Central memory CD4-positive, alpha-beta T cell (primary cell): Measurements from ENCODE around the gene ZNF552.
"Not testable (repeated sequence)": the region's sequence is repeated elsewhere in the genome, so short reads cannot be mapped to it uniquely, and the experiment has no call there.

ENCODE experiments used
- DNase-seq: peaks from one replicate; pipeline ENCODE4 v3.0.0; 2022
- total RNA-seq, 3 experiments: gene quantifications; one replicate each; lab custom pipeline; 2026; lab: John Stamatoyannopoulos, UW

ZNF552 gene
- 12.3 to 20.9 (median 13.7) reads per million in 3 experiments for total RNA-seq

DNA sequence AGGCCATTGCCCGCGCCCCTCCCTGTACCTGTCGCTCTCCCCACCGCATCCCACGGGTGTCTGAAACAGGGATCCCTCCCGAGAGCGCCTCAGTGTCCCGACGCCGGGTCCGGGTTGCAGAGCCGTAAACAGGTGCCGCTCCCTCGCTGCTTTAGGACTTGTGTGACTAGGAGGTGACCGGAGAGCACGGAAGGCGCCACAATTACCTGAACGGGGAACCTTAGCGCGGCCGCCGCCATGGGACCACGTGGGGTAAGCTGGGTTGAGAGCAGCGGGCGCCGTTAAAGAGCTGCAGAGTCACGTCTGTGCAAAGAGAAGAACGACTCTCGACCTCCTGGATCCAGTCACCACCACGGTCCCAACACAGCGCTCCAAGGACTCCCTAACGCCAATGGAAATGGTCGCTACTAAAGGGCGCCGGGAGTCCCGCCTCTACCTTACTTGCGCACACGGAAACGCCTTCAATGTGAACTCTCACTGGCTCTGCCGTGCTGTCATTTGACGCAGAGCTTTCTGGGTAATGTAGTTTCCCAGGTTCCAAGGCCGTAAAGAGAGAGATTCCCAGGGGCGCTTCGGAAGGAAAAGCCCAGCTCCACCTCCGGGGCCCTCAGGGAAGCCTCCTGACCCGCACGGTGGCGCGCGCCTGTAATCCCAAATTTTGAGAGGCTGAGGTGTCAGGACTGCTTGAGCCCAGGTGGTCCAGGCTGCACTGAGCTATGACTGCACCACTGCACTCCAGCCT lies at the start of gene ZNF552:
Gene ZNF552, minus strand, starts transcription at position 409 of the 742 bp plus-strand sequence. Its CDS starts 170 bp downstream, at position 239.
- DNase-seq: peak; percentile 77

DNA sequence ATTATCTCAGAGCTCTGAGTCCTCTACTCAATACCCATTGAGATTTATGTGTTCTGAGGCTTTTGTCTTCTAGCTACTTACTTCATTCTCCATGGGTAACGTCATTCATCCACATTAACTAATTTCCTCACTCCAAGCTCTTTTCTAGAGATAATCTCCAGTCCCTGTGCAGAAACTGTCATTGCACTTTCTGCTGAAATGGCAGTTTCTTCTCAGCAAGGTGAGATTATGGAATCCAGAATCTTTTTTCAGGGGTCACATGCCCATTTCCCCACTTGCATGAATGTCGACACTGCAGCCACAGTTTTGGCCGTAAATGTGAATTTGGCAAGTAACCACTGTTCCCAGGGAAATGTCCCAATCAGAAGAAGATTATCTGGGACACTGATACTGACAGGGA lies 47.6 kb upstream of the ZNF552 start:
- not testable (repeated sequence) for DNase-seq

DNA sequence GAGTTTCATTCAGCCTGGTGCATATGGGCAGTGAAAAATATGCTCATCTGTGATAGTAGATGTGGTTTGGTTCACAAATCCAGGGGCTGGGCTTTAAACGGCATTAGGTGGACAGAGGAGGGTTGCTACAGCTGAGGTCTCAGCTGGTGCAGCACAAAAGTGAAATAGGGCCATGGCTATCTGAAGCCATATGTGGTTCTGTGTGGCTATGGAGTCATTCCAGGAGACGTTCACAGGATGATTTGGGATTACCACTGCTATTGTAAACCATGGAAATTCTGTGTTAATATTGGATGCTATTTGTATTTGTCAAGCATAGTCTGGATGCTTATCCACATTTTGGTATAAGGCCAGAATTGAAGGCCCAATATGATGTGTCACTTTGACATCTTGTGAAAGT lies 39.4 kb upstream of the ZNF552 start:
- not testable (repeated sequence) for DNase-seq

DNA sequence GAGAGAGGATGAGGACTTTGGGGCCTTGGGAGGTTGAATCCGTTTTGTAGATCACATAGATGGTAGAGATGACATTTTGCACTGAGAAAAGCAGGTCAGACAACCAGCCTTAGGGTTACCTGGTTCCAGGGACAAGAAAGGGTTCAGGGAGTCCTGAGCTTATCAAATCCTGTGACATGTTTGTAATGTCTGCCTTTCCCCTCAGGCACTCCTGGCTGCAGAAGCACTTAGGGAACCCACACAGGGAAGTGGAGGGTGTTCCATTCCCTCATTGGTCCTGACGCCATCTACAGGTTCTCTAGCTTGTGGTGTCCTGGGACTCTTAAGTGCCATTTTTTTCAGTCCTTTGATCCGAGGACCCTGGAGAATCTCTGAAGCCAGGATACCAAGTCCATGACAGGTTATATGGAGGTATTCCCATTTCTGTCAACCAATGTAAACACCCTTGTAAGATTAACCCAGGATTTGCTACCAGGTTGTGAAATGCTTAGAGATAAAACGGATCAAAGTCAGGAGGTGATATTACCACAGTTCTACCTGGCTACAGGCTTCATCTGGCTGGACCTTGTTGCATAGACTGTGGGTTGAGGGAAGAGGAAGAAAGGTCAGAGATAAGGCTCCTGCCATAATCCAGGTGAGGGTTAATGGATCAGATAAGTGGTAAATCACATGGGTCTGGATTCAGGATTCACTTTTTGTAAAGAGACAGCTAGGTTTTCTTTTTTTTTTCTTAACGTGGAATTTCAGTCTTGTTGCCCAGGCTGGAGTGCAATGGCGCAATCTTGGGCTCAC lies 37.3 kb upstream of the ZNF552 start:
- not testable (repeated sequence) for DNase-seq

DNA sequence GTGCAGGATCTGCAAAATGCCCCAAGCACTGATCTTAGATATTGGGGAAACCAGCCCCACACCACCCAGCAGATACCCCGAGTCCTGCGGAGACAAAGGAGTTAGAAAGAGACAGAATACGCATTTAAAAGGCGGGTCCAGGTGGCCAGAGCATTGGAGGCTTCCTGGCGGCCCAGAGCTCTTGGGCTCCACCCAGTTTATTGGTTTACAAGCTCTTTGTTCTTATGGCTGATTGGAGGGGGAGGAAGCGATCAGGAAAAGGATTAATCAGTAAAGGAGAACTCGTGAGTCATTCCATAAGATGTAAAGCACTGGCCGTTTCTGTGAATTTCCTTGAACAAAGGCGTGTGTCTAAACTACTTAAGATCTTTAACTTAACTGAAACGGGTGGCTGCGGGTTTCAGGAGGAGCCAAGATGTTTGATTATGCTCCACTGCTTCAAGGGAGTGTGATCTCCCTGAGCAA lies 35.9 kb upstream of the ZNF552 start:
- no peak for DNase-seq

DNA sequence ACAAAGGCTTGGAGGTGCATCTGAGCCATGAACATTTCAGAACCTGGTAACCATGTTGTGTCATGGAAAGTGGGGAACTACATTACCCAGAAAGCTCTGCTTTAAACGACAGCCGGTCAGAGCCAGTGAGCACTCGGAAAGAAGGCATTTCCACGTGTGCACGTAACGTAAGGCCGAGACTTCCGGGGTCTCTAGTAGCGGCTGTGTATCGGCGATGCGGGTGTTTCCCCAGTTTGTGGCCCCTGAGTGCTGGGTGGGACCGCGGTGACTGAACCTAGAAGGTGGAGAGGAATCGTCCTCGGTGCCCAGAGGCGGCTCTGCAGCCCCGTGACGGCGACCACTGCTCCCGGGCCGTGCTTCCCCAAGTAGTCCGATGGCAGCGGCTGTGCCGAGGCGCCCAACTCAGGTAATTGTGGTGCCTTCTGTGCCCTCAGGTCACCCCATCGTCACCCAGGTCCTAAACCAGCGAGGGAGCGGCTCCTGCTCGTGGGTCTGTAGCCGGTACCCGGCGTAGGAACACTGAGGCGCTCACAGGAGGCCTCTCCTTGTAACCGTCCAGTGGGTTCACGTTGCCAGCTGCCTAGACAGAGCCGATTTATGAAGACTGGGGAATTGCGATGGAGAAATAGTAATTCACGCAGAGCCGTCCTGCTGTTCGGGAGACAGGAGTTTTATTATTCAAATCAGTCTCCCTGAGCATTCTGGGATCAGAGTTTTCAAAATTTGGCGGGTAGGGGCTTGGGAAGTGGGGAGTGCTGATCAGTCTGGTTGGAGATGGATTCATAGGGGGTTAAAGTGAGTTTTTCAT lies 35.2 kb upstream of the ZNF552 start, which contains the start of gene ZNF587:
Gene ZNF587, plus strand, starts transcription at position 194 of the 808 bp plus-strand sequence. Its CDS starts 180 bp downstream, at position 374.
- peak; percentile 83 for DNase-seq

DNA sequence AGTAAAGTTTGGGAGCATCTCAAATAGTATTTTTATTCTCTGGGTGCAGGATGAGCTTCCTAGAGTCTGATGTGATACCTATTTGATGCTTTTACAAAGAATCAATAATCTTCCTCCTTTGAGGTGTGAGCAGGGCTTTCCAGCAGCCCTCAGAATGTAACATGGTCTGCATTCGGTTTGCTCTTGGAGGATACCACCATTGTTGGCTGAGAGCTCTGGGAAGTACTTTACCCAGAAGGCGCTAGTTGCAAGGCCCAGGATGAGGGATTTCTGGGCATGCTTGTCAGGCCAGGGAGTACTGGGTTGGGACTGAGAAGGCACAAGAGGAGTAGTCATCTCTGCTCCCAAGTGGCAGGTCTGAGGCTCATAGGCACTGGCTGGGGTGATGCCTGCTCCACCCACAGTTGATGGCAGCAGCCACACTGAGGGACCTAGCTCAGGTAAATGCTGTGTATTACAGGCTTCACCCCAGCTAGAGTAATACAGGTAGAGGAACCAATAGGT lies 34.5 kb upstream of the ZNF552 start:
- DNase-seq: not testable (repeated sequence)

DNA sequence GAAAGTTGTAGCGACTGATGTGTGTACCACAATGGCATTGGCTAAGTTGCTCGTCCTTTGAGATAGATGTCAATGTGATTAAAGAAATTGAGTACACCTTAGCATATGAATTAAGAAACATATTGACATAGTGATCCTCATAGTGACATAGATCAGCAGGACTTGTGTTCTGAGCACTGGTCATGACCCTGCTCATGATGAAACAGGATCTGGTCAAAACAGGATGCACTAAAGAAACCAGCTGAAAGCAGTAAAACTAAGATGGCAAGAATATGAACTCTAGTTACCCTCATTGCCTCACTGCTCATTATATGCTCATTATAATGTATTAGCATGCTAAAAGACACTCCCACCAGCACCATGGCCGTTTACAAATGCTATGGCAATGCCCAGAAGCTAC lies 32.5 kb upstream of the ZNF552 start:
- not testable (repeated sequence) for DNase-seq

DNA sequence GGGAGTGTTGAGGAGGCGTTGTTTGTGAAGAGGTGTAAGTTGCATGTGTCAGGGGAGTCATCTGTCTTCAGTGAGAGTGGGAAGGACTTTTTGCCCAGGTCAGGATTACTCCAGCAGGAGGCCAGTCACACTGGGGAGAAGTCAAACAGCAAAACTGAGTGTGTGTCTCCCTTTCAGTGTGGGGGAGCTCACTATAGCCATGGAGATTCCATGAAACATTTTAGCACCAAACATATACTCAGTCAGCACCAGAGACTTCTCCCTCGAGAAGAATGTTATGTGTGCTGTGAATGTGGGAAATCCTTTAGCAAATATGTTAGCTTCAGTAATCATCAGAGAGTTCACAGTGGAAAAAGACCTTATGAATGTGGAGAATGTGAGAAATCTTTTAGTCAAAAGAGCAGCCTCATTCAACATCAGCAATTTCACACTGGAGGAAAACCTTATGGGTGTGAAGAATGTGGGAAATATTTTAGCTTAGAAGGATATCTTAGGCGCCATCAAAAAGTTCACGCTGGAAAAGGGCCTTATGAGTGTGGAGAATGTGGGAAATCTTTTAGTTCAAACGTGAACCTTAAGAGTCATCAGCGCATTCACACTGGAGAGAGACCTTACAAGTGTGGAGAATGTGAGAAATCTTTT lies 26.5 kb upstream of the ZNF552 start:
- DNase-seq: no peak

DNA sequence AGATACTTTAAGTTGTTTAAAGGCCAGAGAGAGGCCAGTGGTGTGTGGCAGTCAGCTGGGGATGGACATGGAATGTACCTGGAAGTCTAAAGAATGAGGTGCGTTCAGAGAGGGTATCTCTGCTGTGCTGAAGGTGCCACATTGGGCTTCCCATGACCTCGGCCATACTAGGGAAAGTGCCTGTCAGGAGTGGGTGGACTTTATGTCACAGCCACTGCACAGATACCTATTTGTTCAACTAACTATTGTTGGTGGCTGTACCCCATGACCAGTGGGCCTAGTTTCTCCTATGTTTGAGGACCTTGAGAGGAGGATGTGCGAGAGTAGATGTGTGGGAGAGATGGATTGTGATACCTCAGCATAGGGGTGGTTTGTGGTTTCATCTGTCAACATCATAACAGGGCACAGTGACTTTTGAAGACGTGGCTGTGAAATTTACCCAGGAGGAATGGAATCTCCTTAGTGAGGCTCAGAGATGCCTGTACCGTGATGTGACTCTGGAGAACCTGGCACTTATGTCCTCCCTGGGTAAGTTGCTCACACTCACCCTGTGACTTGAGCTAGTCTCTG lies 24.0 kb upstream of the ZNF552 start:
- not testable (repeated sequence) for DNase-seq

DNA sequence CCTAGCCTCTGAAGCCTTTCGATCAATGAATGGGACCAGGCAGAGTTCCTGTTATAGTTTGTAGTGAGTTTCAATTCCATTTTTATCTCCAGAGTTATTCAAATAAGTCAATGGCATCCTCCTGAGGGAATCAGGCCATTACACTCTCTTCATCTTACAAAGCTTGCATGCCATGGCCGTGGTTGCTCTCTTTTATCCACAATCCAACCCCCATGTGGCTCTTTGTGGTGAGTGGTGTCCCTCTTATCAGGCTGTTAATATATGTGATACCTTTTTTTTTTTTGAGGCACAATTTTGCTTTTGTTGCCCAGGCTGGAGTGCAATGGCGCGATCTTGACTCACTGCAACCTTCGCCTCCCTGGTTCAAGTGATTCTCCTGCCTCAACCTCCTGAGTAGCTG lies 22.3 kb upstream of the ZNF552 start:
- DNase-seq: not testable (repeated sequence)

DNA sequence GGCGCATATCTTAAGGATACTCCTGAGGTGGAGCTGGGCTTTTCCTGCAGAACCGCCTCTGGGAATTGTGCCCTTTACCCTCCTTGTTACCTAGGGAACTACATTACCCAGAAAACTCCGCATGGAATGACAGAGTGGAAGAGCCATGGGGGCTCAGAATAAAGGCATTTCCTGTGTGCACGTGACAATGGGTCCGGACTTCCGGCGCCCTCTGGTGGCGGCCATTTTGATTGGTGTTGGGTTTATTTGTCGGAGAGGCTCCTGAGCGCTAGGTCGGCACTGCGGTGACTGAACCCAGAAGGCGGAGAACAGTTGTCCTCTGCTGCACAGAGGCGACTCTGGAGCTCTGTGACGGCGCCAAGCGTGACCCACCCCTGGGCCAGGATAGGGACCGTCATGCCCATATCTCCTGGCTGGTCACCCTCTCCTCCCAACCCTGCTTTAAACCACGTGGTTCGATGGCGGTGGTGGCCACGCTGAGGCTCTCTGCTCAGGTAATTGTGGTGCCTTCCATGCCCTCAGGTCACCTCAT lies 15.4 kb upstream of the ZNF552 start, which contains the start of gene ZNF587B:
Gene ZNF587B, plus strand, starts transcription at position 229 of the 532 bp plus-strand sequence. Its CDS starts 230 bp downstream, at position 459.
- DNase-seq: no peak

DNA sequence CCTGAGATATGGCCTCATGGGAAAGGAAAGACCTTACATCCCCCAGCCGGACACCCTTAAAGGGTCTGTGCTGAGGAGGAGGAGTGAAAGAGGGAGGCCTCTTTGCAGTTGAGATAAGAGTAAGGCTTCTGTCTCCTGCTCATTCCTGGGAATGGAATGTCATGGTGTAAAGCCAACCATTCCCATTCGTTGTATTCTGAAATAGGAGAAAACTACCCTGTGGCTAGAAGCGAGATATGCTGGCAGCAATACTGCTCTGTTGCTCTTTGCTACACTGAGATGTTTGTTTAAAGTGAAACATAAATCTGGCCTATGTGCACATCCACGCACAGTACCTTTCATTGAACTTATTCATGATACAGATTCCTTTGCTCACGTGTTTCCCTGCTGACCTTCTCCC lies 14.6 kb upstream of the ZNF552 start:
- DNase-seq: no peak

DNA sequence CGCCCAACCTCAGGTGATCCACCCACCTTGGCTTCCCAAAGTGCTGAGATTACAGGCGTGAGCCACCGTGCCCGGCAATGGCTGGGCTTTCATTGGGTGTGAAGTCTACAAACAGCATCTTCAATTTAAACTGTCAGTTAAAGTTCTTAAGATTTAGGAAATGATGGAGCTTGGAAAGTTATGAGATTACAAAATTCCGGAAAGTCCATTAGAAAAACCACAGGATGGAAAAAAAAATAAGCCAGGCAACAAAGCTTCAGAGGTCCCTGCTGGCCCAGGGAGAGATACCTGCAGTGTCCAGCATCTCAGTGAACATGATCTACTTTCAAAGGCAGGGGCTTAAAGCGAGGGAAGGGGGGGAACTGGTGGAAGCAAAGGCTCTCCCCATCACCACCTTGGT lies 10.8 kb upstream of the ZNF552 start:
- no peak for DNase-seq

DNA sequence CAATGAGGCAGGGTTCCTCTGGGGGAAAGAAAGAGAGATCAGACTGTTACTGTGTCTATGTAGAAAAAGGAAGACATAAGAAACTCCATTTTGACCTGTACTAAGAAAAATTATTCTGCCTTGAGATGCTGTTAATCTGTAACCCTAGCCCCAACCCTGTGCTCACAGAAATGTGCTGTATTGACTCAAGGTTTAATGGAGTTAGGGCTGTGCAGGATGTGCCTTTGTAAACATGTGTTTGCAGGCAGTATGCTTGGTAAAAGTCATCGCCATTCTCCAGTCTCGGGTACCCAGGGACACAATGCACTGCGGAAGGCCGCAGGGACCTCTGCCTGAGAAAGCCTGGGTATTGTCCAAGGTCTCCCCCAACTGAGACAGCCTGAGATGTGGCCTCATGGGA lies 8.9 kb upstream of the ZNF552 start:
- DNase-seq: not testable (repeated sequence)

DNA sequence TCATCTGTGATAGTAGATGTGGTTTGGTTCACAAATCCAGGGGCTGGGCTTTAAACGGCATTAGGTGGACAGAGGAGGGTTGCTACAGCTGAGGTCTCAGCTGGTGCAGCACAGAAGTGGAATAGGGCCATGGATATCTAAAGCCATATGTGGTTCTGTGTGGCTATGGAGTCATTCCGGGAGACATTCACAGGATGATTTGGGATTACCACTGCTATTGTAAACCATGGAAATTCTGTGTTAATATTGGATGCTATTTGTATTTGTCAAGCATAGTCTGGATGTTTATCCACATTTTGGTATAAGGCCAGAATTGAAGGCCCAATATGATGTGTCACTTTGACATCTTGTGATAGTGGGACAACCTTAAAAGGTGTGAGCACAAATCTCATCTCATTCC lies 8.4 kb upstream of the ZNF552 start:
- not testable (repeated sequence) for DNase-seq

DNA sequence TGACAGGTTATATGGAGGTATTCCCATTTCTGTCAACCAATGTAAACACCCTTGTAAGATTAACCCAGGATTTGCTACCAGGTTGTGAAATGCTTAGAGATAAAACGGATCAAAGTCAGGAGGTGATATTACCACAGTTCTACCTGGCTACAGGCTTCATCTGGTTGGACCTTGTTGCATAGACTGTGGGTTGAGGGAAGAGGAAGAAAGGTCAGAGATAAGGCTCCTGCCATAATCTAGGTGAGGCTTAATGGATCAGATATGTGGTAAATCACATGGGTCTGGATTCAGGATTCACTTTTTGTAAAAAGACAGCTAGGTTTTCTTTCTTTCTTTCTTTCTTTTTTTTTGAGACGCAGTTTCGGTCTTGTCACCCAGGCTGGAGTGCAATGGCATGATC lies 6.8 kb upstream of the ZNF552 start:
- not testable (repeated sequence) for DNase-seq

DNA sequence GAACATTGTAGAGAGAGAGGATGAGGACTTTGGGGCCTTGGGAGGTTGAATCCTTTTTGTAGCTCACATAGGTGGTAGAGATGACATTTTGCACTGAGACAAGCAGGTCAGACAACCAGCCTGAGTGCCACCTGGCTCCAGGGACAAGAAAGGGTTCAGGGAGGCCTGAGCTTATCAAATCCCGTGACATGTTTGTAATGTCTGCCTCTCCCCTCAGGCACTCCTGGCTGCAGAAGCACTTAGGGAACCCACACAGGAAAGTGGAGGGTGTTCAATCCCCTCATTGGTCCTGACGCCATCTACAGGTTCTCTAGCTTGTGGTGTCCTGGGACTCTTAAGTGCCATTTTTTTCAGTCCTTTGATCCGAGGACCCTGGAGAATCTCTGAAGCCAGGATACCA lies 6.4 kb upstream of the ZNF552 start:
- DNase-seq: not testable (repeated sequence)

DNA sequence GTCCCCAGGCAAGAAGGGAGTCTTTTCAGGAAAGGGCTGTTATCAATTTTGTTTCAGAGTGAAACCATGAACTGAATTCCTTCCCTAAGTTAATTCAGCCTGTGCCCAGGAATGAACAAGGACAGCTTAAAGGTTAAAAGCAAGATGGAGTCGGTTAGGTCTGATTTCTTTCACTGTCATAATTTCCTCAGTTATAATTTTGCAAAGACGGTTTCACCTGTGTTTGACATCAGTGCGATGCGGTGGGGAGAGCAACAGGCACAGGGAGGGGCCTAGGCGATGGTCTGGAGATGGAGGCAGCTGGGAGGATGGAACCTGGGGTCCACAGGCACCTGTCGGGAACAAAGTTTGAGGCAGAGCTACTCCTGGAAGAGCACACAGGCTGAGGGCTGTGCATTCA lies 5.9 kb upstream of the ZNF552 start:
- no peak for DNase-seq

DNA sequence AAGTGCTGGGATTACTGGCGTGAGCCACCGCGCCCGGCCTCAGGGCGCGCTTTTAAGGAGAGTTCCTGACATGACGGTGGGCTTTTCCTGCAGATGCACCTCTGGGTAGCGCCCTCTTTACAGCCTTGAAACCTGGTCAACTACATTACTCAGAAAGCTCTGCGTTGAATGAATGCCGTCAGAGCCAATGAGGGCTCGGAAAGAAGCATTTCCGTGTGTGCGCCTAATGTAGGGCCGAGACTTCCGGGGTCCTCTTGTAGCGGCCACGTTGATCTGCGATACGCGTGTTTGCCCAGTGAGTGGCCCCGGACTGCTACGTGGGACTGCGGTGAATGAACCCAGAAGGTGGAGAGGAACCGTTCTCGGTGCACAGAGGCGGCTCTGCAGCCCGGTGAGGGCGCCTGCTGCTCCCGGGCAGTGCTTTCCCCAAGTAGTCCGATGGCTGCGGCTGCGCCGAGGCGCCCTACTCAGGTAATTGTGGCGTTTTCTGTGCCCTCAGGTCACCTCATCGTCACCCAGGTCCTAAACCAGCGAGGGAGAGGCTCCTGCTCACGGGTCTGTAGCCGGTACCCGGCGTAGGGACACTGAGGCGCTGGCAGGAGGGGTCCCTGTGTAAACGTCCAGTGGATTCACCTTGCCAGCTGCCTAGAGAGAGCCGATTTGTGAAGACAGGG lies 4.9 kb upstream of the ZNF552 start:
- peak; percentile 84 for DNase-seq

DNA sequence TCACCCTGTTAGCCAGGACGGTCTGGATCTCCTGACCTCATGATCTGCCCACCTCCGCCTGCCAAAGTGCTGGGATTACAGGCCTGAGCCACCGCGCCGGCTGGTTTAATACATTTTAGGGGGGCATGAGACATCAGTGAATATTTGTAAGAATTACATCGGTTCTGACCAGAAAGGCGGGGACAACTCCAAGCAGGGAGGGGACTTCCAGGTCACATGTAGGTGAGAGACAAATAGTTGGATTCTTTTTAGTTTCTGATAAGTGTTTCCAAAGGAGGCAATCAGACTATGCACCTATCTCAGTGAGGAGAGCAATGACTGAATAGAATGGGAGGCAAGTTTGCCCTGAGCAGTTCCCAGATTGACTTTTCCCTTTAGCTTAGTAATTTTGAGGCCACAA lies 3.7 kb upstream of the ZNF552 start:
- no peak for DNase-seq
